Activated CD4-positive, CD25-positive, alpha-beta regulatory T cell treated with anti-CD3 and anti-CD28 coated beads, Interleukin-2, amount 50 U/mL, for 24 hours (primary cell): Measurements from ENCODE around the gene GNAO1.

Experiments used
- ATAC-seq, 2 donors: fragments of 150-1000 bp; cut with Tn5 transposase; one replicate each; pipeline ENCODE4 v1.10.0; 2021; ENCODE audit warnings: mild to moderate bottlenecking in 1 of 2, moderate library complexity in 1 of 2

The GNAO1 gene

GRCh38 chr16:56241596-56241995 lies 50.3 kb downstream of the GNAO1 start:
- no peak for ATAC-seq

- ATAC-seq = no peak
Measured at GRCh38 chr16:56242740-56243139, 51.5 kb downstream of the GNAO1 start.

- no peak for ATAC-seq
Measured at GRCh38 chr16:56244612-56245011, 53.3 kb downstream of the GNAO1 start.

- ATAC-seq = no peak
Measured at GRCh38 chr16:56245197-56245596, 53.9 kb downstream of the GNAO1 start.

- no peak for ATAC-seq
Measured at GRCh38 chr16:56246051-56246817, 54.9 kb downstream of the GNAO1 start.

- ATAC-seq = no peak
Measured at GRCh38 chr16:56247018-56247417, 55.7 kb downstream of the GNAO1 start.

- ATAC-seq = no peak
Measured at GRCh38 chr16:56247808-56248207, 56.5 kb downstream of the GNAO1 start.

- no peak for ATAC-seq
Measured at GRCh38 chr16:56252835-56253234, 61.5 kb downstream of the GNAO1 start.

GRCh38 chr16:56255904-56256303 lies 64.6 kb downstream of the GNAO1 start:
- no peak for ATAC-seq

- no peak for ATAC-seq
Measured at GRCh38 chr16:56257239-56257638, 66.0 kb downstream of the GNAO1 start.

- no peak for ATAC-seq
Measured at GRCh38 chr16:56257666-56258342, 66.5 kb downstream of the GNAO1 start.

GRCh38 chr16:56258508-56259424 lies 67.5 kb downstream of the GNAO1 start:
- ATAC-seq = no peak

- no peak for ATAC-seq
Measured at GRCh38 chr16:56259425-56259779, 68.1 kb downstream of the GNAO1 start.

- ATAC-seq = no peak
Measured at GRCh38 chr16:56260378-56261160, 69.3 kb downstream of the GNAO1 start.

- ATAC-seq = no peak
Measured at GRCh38 chr16:56261656-56262055, 70.4 kb downstream of the GNAO1 start.

- peak; percentile 27 to 48 for ATAC-seq
Measured at GRCh38 chr16:56262148-56262547, 70.9 kb downstream of the GNAO1 start.

- no peak for ATAC-seq
Measured at GRCh38 chr16:56262551-56263245, 71.4 kb downstream of the GNAO1 start.

GRCh38 chr16:56263711-56264608 lies 72.7 kb downstream of the GNAO1 start:
- no peak for ATAC-seq

GRCh38 chr16:56264609-56264972 lies 73.3 kb downstream of the GNAO1 start:
- ATAC-seq = no peak

GRCh38 chr16:56265184-56265583 lies 73.9 kb downstream of the GNAO1 start:
- ATAC-seq = no peak

- ATAC-seq = no peak
Measured at GRCh38 chr16:56265746-56266145, 74.5 kb downstream of the GNAO1 start.
